CD4-positive, alpha-beta T cell treated with Interleukin-6 for 4 hours (primary cell): ENCODE results near the gene UBE2L3.
"Not testable (repeated sequence)": the region's sequence is repeated elsewhere in the genome, so short reads cannot be mapped to it uniquely, and the experiment has no call there.

Source experiments
- DNase-seq: peaks from one replicate; pipeline ENCODE4 v3.0.0-alpha.2; 2020; ENCODE audit warnings: mixed read lengths

UBE2L3 gene

DNA sequence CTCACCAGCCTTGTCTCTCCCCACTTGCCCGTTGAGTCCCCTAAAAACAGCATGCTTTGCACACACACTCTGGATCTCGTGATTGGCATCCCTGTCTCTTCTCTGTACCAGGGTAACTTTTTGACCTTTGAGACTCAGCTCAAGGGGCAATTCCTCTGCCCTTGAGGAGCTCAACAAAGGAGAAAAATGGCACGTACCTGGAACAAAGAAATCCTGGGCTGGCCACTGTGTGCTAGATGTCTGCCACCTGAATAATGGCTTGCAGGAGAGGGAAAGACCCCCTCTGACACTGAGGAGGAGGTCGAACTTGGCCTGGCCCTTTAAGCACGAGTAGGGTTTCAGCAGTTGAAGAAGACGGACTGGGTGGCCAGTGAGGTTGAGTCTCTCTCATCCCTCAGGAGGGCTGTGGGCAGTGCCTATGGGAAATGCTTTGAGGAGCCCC, 5.8 kb downstream of the UBE2L3 start:
- DNase-seq: no peak

DNA sequence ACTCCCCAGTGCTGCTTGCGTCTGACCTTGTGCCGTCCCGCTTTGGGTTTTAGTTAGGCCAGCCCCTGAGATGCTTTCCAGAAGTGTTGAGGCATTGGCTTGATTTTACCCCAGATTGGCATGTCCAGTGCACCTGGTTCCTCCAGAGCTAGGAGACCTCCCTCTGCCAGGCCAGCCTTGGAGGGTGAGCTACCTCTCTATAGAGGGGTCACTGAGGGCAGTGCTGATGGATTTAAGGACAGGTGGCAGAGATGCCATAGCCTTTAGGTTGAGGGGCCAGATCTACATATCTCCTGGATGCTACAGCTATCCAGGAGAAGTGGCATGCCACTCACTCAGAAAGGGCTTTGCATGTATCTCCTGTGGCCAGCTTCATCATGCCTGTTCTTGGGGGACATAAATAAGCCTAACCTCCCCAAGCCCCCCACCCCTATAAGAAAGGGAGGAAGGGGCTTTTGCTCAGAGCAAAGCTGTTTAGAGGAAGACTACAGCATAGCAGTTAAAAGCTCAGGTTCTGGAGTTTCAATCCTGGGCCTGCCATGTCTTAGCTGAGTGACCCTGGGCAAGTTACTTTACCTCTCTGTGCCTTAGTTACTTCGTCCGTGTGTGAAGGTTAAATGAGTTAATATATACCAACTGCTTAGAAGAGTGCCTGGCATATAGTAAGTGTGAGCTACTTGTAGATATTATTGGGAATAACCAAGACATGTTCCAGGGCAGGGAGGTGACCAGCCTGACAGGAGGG, 6.4 kb downstream of the UBE2L3 start:
- DNase-seq: no peak

GRCh38 chr22:21579474-21579851, 11.9 kb downstream of the UBE2L3 start:
- no peak for DNase-seq

GRCh38 chr22:21580623-21581007, 13.1 kb downstream of the UBE2L3 start:
- DNase-seq: not testable (repeated sequence)

- DNase-seq: not testable (repeated sequence)
Measured at GRCh38 chr22:21581009-21581713, 13.6 kb downstream of the UBE2L3 start.

GRCh38 chr22:21582801-21583740, 15.6 kb downstream of the UBE2L3 start:
- DNase-seq: no peak

GRCh38 chr22:21585389-21585788, 17.9 kb downstream of the UBE2L3 start:
- no peak for DNase-seq

DNA sequence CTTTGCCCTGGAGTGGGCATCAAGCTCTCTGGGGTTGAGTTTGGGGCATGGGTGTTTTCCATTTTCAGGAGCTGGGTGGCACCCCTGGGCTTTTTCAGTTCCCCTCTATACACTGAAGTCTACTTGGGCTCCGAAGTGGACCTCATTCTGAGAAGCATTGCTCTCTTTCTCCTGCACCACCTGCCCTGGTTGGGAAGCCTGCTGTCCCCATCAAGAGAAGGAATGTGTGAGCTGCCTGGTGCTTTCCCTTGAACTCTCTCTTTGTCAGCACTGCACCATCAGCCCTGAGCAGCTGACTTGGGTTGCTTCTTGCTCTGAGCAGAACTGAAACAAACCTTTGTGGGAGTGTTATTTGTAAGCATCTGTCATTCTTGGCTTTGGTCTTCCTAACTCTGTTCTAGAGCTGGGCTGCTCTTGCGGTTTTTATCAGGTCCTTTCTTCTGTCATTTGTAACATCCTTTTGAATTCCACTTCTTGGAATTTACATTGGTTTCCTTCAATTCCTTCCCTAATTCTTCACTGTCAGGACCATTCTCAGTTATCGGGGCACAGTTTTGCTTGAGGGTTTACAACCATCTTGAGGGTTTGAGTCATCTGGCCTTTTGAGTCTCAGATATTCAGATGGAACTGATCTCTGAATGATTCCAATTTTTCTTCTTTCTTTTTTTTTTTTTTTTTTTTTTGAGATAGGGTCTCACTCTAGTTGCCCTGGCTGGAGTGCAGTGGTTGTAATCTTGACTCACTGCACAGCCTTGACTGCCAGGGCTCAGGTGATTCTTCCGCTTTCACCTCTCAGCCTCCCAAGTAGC, 20.5 kb downstream of the UBE2L3 start:
- no peak for DNase-seq

DNA sequence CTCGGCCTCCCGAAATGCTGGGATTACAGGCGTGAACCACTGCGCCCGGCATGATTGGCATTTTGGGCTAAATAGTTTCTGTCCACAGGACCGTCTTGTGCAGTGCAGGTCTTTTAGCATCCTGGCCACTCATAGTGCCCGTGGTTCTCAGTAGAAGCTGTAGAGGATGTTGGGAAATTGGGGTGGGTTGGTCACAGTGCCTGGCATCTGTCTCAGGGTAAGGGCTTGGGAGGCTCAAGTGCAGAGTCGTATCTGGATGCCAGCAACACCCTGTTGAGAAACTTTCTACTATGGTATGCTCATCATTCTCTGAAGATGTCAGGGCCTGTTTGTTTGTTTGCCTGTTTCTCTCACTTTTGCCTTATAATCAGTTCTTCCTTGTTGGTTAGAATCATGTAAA, 21.9 kb downstream of the UBE2L3 start:
- no peak for DNase-seq

DNA sequence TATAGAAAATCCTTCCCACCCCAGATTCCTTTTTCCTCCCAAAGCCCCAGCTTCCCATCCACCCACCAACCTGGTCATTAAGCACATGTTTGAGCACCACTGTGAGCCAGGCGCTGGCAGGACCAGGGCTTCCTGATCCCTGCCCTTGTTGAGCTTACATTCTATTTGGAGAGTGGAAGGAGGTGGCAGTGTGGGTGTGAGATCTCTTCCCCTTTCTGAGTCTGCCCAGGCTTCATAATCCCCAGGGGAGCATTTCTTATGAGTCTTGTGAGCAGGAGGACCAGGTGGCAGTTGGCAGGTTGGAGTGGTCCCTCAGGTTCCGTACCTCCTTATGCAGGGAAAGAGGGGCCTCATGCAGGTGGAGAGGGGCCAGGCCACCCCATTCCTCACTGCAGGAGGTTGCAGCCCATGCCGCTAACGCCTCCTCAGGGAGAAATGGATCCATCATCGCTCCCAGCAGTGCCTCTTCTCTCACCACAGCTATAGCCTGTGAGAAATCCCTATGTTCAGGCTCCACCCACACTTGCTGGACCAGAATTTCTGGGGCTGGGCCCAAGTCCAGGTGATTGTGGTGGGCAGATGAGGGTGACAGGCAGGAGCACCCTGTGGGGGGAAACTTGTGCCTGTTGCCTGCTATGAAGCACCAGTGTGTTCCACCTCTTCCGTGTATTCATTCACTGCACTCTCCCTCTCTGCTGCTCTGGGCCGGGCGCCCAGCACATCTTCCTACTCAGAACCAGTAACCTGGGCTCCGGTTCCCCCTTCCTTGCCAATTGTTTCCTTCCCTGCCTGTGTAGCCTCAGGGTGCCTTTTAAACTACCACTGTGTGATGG, 23.5 kb downstream of the UBE2L3 start:
- no peak for DNase-seq

DNA sequence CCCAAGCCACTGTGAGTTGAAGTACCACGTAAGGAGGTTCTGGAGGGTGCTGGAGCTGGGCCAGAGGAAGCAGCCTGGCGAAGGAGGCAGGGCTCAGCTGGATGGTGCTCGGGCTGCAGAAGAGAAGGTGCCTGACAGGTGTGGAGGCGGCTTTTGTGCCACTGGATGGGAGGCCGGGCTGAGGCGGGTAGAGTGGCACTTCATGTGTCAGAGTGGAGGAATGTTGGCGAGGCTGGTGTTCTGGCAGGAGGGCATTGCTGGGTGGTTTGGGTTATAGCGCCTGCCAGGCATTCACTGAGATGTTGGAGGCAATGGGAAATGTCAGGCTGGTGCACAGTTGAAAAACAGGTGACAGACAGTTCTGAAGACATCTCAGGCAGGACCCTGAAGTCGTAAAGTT, 24.2 kb downstream of the UBE2L3 start:
- no peak for DNase-seq

DNA sequence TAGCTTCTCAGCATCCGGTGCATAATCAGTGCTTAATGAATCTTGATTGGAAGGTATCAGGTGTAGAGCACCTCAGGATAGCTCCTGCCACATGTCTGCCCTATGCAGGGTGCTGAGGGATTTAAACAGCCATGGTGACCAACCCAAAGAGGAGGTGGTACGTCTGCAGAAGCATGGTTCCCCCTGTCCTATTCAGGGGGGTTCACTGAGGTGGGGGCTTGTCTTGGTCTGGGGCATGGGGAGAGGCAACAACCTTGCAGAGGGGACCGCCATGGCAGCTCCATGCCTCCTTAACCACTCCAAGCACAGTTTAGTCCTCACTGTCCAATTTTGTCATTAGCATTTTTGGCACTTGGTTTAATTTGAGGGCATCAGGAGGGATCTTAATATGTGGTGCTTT, 24.9 kb downstream of the UBE2L3 start:
- no peak for DNase-seq

GRCh38 chr22:21593406-21594232, 26.1 kb downstream of the UBE2L3 start:
- no peak for DNase-seq

DNA sequence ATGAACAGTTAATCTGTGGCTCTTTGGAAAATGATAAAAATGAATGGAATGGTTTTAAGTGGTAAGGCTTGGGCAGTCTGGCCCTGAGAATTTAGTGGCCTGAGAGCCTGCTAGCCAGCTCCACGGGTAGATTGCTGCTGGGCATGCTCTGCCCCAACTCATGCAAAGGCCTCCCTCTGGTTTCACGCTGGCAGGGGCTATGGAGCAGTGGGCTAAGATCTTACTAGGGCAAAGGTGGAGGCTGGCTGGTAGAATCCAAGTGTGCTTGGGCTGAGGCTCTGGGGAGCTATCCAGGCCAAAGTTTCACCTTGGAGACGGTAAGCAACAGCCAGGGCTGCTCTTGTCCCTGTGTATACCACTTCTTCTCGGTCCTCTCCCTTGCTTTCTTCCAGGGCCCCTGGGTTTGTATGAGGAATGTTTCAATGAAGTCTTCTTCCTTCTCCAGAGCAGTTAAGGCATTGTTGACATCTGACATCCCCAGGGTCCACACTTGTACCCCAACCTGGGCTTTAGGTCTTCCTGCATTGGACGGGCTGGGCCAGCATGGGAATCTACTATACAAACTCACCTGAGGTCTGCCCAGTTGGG, 27.4 kb downstream of the UBE2L3 start:
- DNase-seq: no peak

- not testable (repeated sequence) for DNase-seq
Measured at GRCh38 chr22:21596356-21597135, 29.0 kb downstream of the UBE2L3 start.

DNA sequence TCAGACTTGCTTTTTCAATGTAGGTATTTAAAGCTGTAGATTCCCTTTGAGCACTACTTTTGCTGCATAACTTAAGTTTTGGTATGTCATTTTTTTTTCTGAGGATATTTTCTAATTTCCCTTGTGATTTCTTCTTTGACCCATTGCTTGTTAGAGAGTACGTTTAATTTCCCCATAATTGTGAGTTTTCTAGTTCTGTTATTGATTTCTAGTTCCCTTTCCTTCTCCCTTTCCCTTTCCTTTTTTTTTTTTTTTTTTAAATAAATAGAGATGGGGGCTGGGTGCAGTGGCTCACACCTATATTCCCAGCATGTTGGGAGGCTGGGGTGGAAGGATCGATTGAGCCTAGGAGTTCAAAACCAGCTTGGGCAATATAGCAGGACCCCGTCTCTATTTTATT, 30.8 kb downstream of the UBE2L3 start:
- no peak for DNase-seq

- DNase-seq: no peak
Measured at GRCh38 chr22:21599053-21599893, 31.8 kb downstream of the UBE2L3 start.

DNA sequence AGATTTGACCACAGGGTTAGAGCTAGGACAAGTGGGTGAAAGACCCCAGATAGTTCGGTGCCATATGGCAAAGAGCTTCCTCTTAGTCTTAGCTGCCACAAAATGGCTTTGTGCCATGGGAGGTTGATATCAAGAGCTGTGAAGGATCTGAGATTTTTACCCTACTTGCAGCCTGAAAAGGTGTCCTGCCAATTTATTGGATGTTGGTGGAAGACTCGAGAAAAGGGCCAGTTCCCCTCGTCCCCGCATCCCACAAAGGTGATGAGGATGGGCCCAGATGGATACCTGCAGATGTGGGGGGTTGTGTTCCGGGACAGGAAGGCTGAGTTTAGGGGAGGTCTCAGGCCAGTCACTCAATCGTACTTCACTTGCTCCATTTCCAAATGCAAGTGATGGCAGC, 35.1 kb downstream of the UBE2L3 start:
- DNase-seq: no peak
